CD4-positive, alpha-beta memory T cell (primary cell): Measurements from ENCODE around the gene CCDC47. TPM values are rescaled to one million over a fixed set of nuclear protein-coding genes. Genes with fewer than 3 reads are reported as not detected.
A peak's percentile ranks its signal among the peaks of the same experiment; 100 is the strongest.

Experiments
- CTCF ChIA-PET: fragments of 350-600 bp; sonication (Branson Sonifier 250); formaldehyde crosslinking; loops from one replicate; lab custom pipeline; 2021; ENCODE audit warnings: inconsistent platforms; ENCODE audit not compliant: partially characterized antibody; lab: Charles Lee
- POLR2A ChIA-PET: fragments of 350-600 bp; sonication (Branson Sonifier 250); formaldehyde crosslinking; loops from one replicate; lab custom pipeline; 2021; ENCODE audit not compliant: partially characterized antibody; lab: Charles Lee
- DNase-seq, 5 donors: peaks; one replicate each; pipeline versions ENCODE4 v3.0.0 to v3.0.0-alpha.2; 2020 to 2022; ENCODE audit warnings: mixed read lengths in 1 of 5
- H3K27ac ChIP-seq: one replicate; pipeline ENCODE4 v1.7.0; 2013; ENCODE audit warnings: low read depth, low read length
- H3K27me3 ChIP-seq: 2 replicates; pipeline ENCODE4 v1.7.0; 2013; ENCODE audit warnings: mild to moderate bottlenecking, low read length, moderate library complexity; ENCODE audit not compliant: insufficient read depth
- H3K36me3 ChIP-seq: 2 replicates; pipeline ENCODE4 v1.7.0; 2013; ENCODE audit warnings: mild to moderate bottlenecking, low read length, moderate library complexity; ENCODE audit not compliant: insufficient read depth
- H3K4me1 ChIP-seq: 2 replicates; pipeline ENCODE4 v1.7.0; 2013; ENCODE audit warnings: mild to moderate bottlenecking, low read length, moderate library complexity; ENCODE audit not compliant: insufficient read depth
- H3K4me3 ChIP-seq, 2 donors: one replicate each; pipeline ENCODE4 v1.7.0; 2013; ENCODE audit warnings: low read length in 2 of 2, mild to moderate bottlenecking in 1 of 2
- H3K9me3 ChIP-seq, 2 donors: one replicate each; pipeline ENCODE4 v1.7.0; 2013; ENCODE audit warnings: low read length in 2 of 2, control low read depth in 1 of 2; ENCODE audit not compliant: control insufficient read depth in 1 of 2
- H3K27ac Mint-ChIP-seq, 7 donors: one replicate each; pipeline ENCODE4 v1.8.0; 2020 to 2021; ENCODE audit warnings: mixed read lengths in 7 of 7, mild to moderate bottlenecking in 6 of 7, inconsistent platforms in 3 of 7, moderate library complexity in 3 of 7
- H3K27me3 Mint-ChIP-seq, 2 donors: one replicate each; pipeline ENCODE4 v1.8.0; 2020 to 2021; ENCODE audit warnings: mixed read lengths in 2 of 2
- H3K36me3 Mint-ChIP-seq, 2 donors: one replicate each; pipeline ENCODE4 v1.8.0; 2020 to 2021; ENCODE audit warnings: mixed read lengths in 2 of 2, inconsistent platforms in 1 of 2, mild to moderate bottlenecking in 1 of 2
- H3K4me1 Mint-ChIP-seq, 4 donors: one replicate each; pipeline ENCODE4 v1.8.0; 2020 to 2021; ENCODE audit warnings: mixed read lengths in 4 of 4, mild to moderate bottlenecking in 1 of 4
- H3K4me3 Mint-ChIP-seq, 8 donors: one replicate each; pipeline ENCODE4 v1.8.0; 2020 to 2021; ENCODE audit warnings: mixed read lengths in 8 of 8, mild to moderate bottlenecking in 7 of 8, moderate library complexity in 6 of 8, inconsistent platforms in 3 of 8
- H3K9me3 Mint-ChIP-seq, 8 donors: one replicate each; pipeline ENCODE4 v1.8.0; 2020 to 2021; ENCODE audit warnings: mixed read lengths in 8 of 8, mild to moderate bottlenecking in 5 of 8, inconsistent platforms in 3 of 8, moderate library complexity in 1 of 8
- intact Hi-C: fragments of 100-400 bp; cut with micrococcal nuclease; formaldehyde crosslinking; loops from one replicate; pipeline ENCODE4 v1.15.1; 2023
- polyA plus RNA-seq, 2 donors: library from polyadenylated mRNA; unstranded; fragments of 300-500 nt; fragmentation: Illumina TruSeq; gene quantifications; one replicate each; pipeline ENCODE4 v1.2.3, GENCODE V29; 2021
- total RNA-seq, 2 experiments: library from RNA; stranded (reverse); gene quantifications; one replicate each; pipeline ENCODE4 v1.2.3, GENCODE V29; 2021

Gene CCDC47
- total and polyA plus RNA-seq, 4 experiments from 2014 or later: 31.3 to 46.9 (median 37.9) TPM

DNA sequence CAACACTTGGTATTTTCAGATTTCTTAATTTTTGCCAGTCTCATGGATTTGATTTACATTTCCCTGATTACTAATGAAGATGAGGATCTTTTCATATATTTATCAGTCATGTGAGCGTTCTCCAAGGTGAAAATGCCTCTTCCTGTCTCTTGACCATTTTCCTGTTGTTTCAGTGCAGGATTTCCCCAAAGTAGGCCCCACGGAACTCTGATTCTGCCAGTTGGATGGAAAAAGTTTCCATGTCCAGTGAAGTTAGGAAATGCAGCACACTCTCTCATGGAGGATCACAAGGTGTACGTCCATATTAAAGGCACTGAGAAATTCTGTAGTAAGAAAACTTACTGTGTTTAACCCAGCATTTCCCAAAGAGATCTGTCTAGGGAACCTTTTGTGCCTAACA lies 57.0 kb downstream of the CCDC47 start:
- no peak overlapping the region for H3K4me3 Mint-ChIP-seq
- no peak overlapping the region for H3K27ac ChIP-seq
- H3K4me1 Mint-ChIP-seq: peaks cover 2 to 8% (median 4%) of the 10 kb centered on the region in 4 donors
- H3K36me3 Mint-ChIP-seq: peaks cover 11 to 26% of the 10 kb centered on the region in 2 donors
- H3K27ac Mint-ChIP-seq: peak overlapping the region in 1 of 7 donors; percentile 66
- no peak for DNase-seq
- no peaks in the 10 kb centered on the region for H3K9me3 Mint-ChIP-seq
- no peak overlapping the region for H3K4me3 ChIP-seq
- ChIA-PET CTCF (interaction anchor here (0.7 to 1.9 kb wide), 3 partner anchors 8 to 137 kb away, joined by 3 to 4 read pairs (median 4); no protein-coding TSS in a partner anchor), POLR2A (interaction anchor here (20.5 kb wide), 1 partner anchor 21 kb away, joined by 1362 read pairs; the partner anchor contains the start of gene LIMD2)
- no peaks in the 10 kb centered on the region for H3K27me3 ChIP-seq
- intact Hi-C loops: no loop called here
- H3K27me3 Mint-ChIP-seq: no peaks in the 10 kb centered on the region
- H3K9me3 ChIP-seq: no peaks in the 10 kb centered on the region
- no peaks in the 10 kb centered on the region for H3K4me1 ChIP-seq
- H3K36me3 ChIP-seq: peaks cover 5% of the 10 kb centered on the region

DNA sequence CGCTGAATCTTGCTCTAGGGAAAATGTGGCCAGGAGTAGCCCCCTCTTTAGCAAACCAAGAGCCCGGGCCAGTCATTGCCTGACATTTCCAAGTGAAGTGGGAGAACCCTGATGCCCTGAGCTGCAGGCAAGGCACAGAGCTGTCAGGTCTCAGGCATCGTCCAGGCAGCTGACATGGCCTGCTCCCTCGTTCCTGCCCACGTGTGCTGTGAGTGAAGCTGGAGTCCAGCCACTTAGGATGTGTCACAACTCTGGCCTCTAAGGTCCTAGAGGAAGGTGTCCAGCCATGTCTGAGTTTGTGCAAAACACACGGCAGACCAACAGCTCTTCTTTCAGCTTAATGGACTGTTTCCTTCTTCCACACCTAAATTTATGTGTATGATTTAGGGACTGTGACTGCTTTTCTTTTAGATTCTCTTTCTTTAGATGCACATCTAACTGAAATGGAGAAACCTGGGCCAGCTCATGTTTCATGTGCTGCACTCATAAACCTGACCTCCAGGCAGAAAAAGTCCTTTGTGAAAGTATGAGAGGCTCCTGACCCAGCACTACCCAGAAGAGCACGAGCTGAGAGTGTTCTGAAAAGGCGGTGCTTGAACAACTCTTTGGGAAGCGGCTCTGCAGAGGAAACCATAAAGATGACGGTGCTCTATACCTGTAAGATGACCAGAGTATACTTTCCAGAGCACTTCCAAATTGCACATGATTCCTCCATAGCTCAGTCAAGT lies 58.7 kb downstream of the CCDC47 start:
- ChIA-PET CTCF (interaction anchor here (1.3 to 10.7 kb wide), 3 partner anchors 9 to 19 kb away, joined by 3 to 315 read pairs (median 5); no protein-coding TSS in a partner anchor), POLR2A (interaction anchor here (0.6 to 20.5 kb wide), 7 partner anchors 16 to 97 kb away, joined by 3 to 1362 read pairs (median 4); partner anchors contain the start of genes CCDC47, DDX42, LIMD2 and STRADA)
- Histone ChIP-seq H3K36me3 (peaks cover 5% of the 10 kb centered on the region), H3K9me3 (no peaks in the 10 kb centered on the region), H3K27me3 (no peaks in the 10 kb centered on the region), H3K4me3 (no peak overlapping the region), H3K4me1 (peaks cover 12% of the 10 kb centered on the region), H3K27ac (no peak overlapping the region)
- intact Hi-C loops: no loop called here
- H3K36me3 Mint-ChIP-seq: peaks cover 11 to 35% of the 10 kb centered on the region in 2 donors
- H3K27me3 Mint-ChIP-seq: no peaks in the 10 kb centered on the region
- H3K4me1 Mint-ChIP-seq: peaks cover 10 to 20% (median 13%) of the 10 kb centered on the region in 4 donors
- no peak overlapping the region for H3K4me3 Mint-ChIP-seq
- no peaks in the 10 kb centered on the region for H3K9me3 Mint-ChIP-seq
- no peak for DNase-seq
- H3K27ac Mint-ChIP-seq: peak overlapping the region in 3 of 7 donors; percentile 6 to 42 (median 7)

DNA sequence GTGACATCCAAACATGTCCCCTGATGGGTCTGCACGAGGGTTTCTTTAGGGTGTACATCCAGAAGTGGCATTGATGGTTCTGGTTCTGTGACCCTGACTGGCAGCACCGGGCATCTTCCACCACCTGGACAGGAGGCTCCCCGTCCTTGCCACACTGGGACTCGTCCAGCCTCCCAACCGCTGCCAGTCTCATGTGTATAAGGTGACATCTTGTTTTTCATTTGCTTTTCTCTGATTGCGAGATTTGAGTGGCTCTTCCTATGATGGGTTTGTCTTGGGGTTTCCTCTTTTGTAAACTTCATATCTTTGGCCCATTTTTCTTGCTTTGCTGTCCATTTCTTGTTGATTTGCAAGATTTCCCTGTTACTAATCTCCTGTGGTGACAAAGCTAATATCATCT lies 64.3 kb downstream of the CCDC47 start:
- H3K36me3 ChIP-seq: peaks cover 5% of the 10 kb centered on the region
- ChIA-PET POLR2A (interaction anchor here (1.1 to 20.5 kb wide), 6 partner anchors 13 to 97 kb away, joined by 3 to 1362 read pairs (median 16); partner anchors contain the start of genes CCDC47, DDX42, LIMD2 and MAP3K3), CTCF (interaction anchor here (0.8 to 10.7 kb wide), 18 partner anchors 8 to 282 kb away, joined by 3 to 315 read pairs (median 8); partner anchors contain the start of genes ACE and LIMD2)
- intact Hi-C loops: loop anchor here (10.0 kb wide), 1 partner anchor 796 kb away; the partner anchor contains the start of genes CEP95 and DDX5
- H3K9me3 Mint-ChIP-seq: no peaks in the 10 kb centered on the region
- peaks cover 68% of the 10 kb centered on the region for H3K4me1 ChIP-seq
- no peak for DNase-seq
- H3K4me3 Mint-ChIP-seq: peak overlapping the region in 5 of 8 donors; percentile 21 to 82 (median 50)
- H3K4me3 ChIP-seq: no peak overlapping the region
- no peaks in the 10 kb centered on the region for H3K27me3 ChIP-seq
- peak overlapping the region; percentile 77 to 100 (median 89) for H3K27ac Mint-ChIP-seq
- H3K4me1 Mint-ChIP-seq: peaks cover 41 to 68% (median 56%) of the 10 kb centered on the region in 4 donors
- H3K36me3 Mint-ChIP-seq: peaks cover 14 to 27% of the 10 kb centered on the region in 2 donors
- H3K9me3 ChIP-seq: no peaks in the 10 kb centered on the region
- no peak overlapping the region for H3K27ac ChIP-seq
- H3K27me3 Mint-ChIP-seq: no peaks in the 10 kb centered on the region

DNA sequence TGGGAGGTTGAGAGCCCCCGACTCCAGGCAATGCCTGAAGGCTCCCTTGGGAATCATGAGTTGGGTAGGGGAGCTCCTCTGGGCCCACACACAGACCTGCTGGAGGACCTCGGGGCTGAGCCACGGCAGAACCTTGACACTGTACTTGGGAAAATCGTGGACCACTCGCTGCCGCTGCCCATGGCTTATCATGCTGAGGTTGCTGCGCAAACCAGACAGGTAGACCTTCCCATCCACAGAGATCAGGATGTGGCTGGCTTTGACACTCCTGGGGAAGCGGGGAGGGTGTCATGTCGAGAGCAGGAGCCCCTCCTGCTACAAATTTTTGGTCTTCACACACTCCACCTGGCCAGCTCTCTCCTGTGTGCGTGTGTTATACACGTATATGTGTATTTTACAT lies 66.2 kb downstream of the CCDC47 start:
- Mint-ChIP-seq H3K36me3 (peaks cover 22 to 37% of the 10 kb centered on the region in 2 donors), H3K27ac (peak overlapping the region; percentile 85 to 100 (median 93)), H3K27me3 (no peaks in the 10 kb centered on the region), H3K9me3 (no peaks in the 10 kb centered on the region), H3K4me1 (peaks cover 52 to 83% (median 73%) of the 10 kb centered on the region in 4 donors), H3K4me3 (peak overlapping the region; percentile 77 to 89 (median 80))
- Histone ChIP-seq H3K27ac (peak overlapping the region; percentile 51), H3K9me3 (no peaks in the 10 kb centered on the region), H3K4me3 (peak overlapping the region; percentile 21 to 34), H3K4me1 (peaks cover 88% of the 10 kb centered on the region), H3K36me3 (no peaks in the 10 kb centered on the region), H3K27me3 (no peaks in the 10 kb centered on the region)
- DNase-seq: peak; percentile 33 to 70 (median 41)
- intact Hi-C loops: loop anchor here (10.0 kb wide), 1 partner anchor 798 kb away; the partner anchor contains the start of genes CEP95 and DDX5
- ChIA-PET CTCF (interaction anchor here (0.8 to 10.7 kb wide), 4 partner anchors 12 to 272 kb away, joined by 3 to 315 read pairs (median 8); partner anchors contain the start of gene MAP3K3), POLR2A (interaction anchor here (0.6 to 23.0 kb wide), 18 partner anchors 3 to 507 kb away, joined by 3 to 1362 read pairs (median 6); partner anchors contain the start of genes CCDC47, DDX42, LIMD2 and MAP3K3)

DNA sequence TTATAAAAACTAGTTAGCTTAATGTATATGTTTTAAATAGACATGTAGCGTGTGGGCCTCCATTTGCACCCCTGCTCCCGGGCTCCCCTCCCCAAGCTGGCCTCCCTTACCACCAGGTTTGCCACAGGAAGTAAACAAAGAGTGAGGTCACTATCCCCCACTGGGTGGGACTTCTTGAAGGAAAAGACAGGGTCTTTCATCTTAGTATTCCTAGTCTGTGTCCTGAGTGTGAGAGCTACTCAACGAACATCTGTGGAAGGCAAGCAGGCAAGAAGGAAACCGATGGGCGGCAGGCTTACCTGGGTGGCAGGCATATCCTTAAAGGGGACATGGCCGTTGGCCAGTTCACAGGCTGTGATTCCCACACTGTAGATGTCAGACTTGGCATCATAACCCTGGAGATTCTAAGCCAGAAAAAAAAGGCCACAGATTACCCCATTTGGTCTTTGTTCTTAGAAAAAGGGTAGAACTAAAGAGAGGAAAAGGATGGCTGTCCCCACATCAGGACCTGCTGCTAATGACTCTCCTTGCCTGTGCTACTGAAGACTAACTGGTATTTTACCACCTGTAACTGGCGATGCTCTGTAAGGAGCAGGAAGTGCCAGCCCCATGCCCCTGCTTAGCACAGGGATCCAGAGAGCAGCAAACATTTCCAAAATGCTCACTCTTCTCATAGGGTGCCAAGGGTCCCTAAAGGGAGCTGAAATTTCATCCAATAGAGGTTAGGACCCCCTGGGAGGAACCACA lies 66.9 kb downstream of the CCDC47 start:
- Histone ChIP-seq H3K27me3 (no peaks in the 10 kb centered on the region), H3K9me3 (no peaks in the 10 kb centered on the region), H3K36me3 (no peaks in the 10 kb centered on the region), H3K4me1 (peaks cover 92% of the 10 kb centered on the region), H3K27ac (peak overlapping the region; percentile 51), H3K4me3 (peak overlapping the region; percentile 21 to 34)
- no peaks in the 10 kb centered on the region for H3K9me3 Mint-ChIP-seq
- peak in 3 of 5 donors; percentile 27 to 35 (median 30) for DNase-seq
- peak overlapping the region; percentile 77 to 89 (median 80) for H3K4me3 Mint-ChIP-seq
- CTCF ChIA-PET: interaction anchor here (0.5 to 10.7 kb wide), 5 partner anchors 8 to 94 kb away, joined by 3 to 315 read pairs (median 5); partner anchors contain the start of gene MAP3K3
- H3K27ac Mint-ChIP-seq: peak overlapping the region; percentile 85 to 100 (median 94)
- no peaks in the 10 kb centered on the region for H3K27me3 Mint-ChIP-seq
- peaks cover 16 to 39% of the 10 kb centered on the region in 2 donors for H3K36me3 Mint-ChIP-seq
- intact Hi-C loops: loop anchor here (10.0 kb wide), 1 partner anchor 798 kb away; the partner anchor contains the start of genes CEP95 and DDX5
- H3K4me1 Mint-ChIP-seq: peaks cover 52 to 90% (median 75%) of the 10 kb centered on the region in 4 donors
- POLR2A ChIA-PET: interaction anchor here (0.8 to 23.0 kb wide), 21 partner anchors 4 to 314 kb away, joined by 3 to 1362 read pairs (median 5); partner anchors contain the start of genes CCDC47, DDX42, ICAM2 and LIMD2

DNA sequence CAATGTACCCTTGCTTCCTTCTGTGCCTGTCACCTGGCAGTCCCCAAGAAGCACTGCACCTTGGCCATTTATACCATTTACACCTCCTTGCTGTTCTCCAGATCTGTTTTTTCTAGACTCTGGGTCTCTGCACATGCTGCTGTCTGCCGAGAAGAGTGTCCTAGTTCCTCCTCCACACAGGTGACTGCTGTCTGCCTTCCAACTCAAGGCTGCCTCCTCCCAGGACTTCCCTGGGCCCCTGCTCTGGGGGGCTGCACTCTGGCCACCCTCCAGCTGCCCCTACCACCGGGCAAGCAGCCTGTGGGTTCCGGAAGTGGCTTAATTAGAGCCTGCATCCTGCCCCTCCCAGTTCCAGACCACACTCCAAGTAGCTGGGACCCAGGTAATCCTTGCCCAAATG lies 67.7 kb downstream of the CCDC47 start:
- Mint-ChIP-seq H3K4me3 (peak overlapping the region in 7 of 8 donors; percentile 77 to 89 (median 80)), H3K27ac (peak overlapping the region; percentile 85 to 100 (median 94)), H3K4me1 (peaks cover 51 to 97% (median 76%) of the 10 kb centered on the region in 4 donors), H3K9me3 (no peaks in the 10 kb centered on the region), H3K36me3 (peaks cover 16 to 38% of the 10 kb centered on the region in 2 donors), H3K27me3 (no peaks in the 10 kb centered on the region)
- DNase-seq: no peak
- Histone ChIP-seq H3K36me3 (no peaks in the 10 kb centered on the region), H3K27me3 (no peaks in the 10 kb centered on the region), H3K27ac (peak overlapping the region; percentile 51), H3K4me3 (peak overlapping the region; percentile 5 to 21), H3K4me1 (peaks cover 97% of the 10 kb centered on the region), H3K9me3 (no peaks in the 10 kb centered on the region)
- POLR2A ChIA-PET: interaction anchor here (0.9 to 23.0 kb wide), 11 partner anchors 5 to 315 kb away, joined by 3 to 1362 read pairs (median 6); partner anchors contain the start of genes CCDC47, DDX42, ICAM2 and LIMD2
- intact Hi-C loops: loop anchor here (10.0 kb wide), 1 partner anchor 799 kb away; the partner anchor contains the start of genes CEP95 and DDX5
- CTCF ChIA-PET: interaction anchor here (1.1 to 10.7 kb wide), 2 partner anchors 9 to 10 kb away, joined by 3 to 315 read pairs; no protein-coding TSS in a partner anchor
